Activated naive CD8-positive, alpha-beta T cell treated with anti-CD3 and anti-CD28 coated beads, Interleukin-2, amount 10 ng/mL, durations not matched to agents 7 days and 5 days (primary cell): ENCODE data around the gene SLC38A8. TPM values are rescaled to one million over a fixed set of nuclear protein-coding genes. Genes with fewer than 3 reads are reported as not detected.

ENCODE experiments used
- ATAC-seq: fragments of 150-1000 bp; cut with Tn5 transposase; one replicate; pipeline ENCODE4 v1.10.0; 2021; ENCODE audit warnings: low read depth, moderate library complexity
- POLR2A ChIA-PET: fragments of 350-600 bp; sonication (Branson Sonifier 250); formaldehyde crosslinking; loops from one replicate; lab custom pipeline; 2021; ENCODE audit warnings: antibody characterized with exemption; lab: Charles Lee
- DNase-seq: peaks from one replicate; pipeline ENCODE4 v3.0.0; 2021
- H3K27ac Mint-ChIP-seq: one replicate; pipeline ENCODE4 v1.8.0; 2022; ENCODE audit warnings: mild to moderate bottlenecking, mixed read lengths
- H3K27me3 Mint-ChIP-seq: one replicate; pipeline ENCODE4 v1.8.0; 2022; ENCODE audit warnings: mild to moderate bottlenecking, moderate library complexity, mixed read lengths
- H3K36me3 Mint-ChIP-seq: one replicate; pipeline ENCODE4 v1.8.0; 2021; ENCODE audit warnings: mild to moderate bottlenecking, mixed read lengths
- H3K4me1 Mint-ChIP-seq: one replicate; pipeline ENCODE4 v1.8.0; 2021; ENCODE audit warnings: mixed read lengths
- H3K4me3 Mint-ChIP-seq: one replicate; pipeline ENCODE4 v1.8.0; 2022; ENCODE audit warnings: mild to moderate bottlenecking, moderate library complexity, mixed read lengths
- H3K9me3 Mint-ChIP-seq: one replicate; pipeline ENCODE4 v1.8.0; 2021; ENCODE audit warnings: mixed read lengths
- total RNA-seq, 2 experiments: library from RNA; stranded (reverse); gene quantifications; one replicate each; pipeline ENCODE4 v1.2.3, GENCODE V29; 2021

SLC38A8 gene
- total RNA-seq, 2 experiments from 2014 or later = not detected

DNA sequence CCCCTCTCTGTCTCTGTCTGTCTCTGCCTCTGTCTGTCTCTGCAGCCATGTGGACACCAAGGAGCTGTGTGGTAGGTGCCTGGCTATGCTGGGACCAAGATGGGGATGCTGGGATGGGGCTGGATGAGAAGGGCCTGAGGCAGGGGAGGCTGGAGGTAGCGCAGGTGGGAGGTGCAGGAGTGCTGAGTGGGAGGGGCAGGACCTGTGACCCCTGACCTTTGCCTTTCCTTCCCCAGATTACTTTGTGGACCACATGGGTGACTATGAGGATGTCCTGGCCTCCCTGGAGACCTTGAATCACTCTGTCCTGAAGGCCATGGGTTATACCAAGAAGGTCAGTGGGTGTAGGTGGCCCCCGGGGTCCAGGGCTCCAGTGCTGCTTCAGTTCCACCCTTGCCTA, 61.8 kb downstream of the SLC38A8 start:
- no peak overlapping the region for H3K4me3 Mint-ChIP-seq
- peaks cover 14% of the 10 kb centered on the region for H3K27me3 Mint-ChIP-seq
- no peak overlapping the region for H3K27ac Mint-ChIP-seq
- no peak for DNase-seq
- ATAC-seq = no peak
- POLR2A ChIA-PET = no interaction called here
- H3K36me3 Mint-ChIP-seq = peaks cover 1% of the 10 kb centered on the region
- H3K9me3 Mint-ChIP-seq = peaks cover 8% of the 10 kb centered on the region
- no peaks in the 10 kb centered on the region for H3K4me1 Mint-ChIP-seq

DNA sequence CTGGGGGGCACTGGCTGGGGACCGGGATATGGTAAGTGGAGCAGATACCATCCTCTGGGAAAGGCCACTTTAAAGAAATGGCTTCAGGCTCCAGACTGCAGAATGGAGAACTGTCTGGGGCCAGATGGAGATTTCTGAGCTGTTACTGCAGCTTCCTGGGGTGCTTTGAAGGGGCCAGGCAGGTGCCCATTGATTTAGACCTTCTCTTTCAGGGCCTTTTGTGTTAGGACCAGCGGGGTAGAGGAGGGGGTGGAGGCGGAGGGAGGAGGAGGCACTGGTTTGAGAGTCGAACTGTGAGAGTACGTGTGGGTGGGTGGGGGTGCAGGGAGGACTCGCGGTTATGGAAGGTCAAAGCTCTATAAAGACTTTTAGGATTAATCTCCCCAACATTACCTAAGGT, 63.2 kb downstream of the SLC38A8 start:
- ATAC-seq (no peak), DNase-seq (no peak)
- no peak overlapping the region for H3K4me3 Mint-ChIP-seq
- POLR2A ChIA-PET = no interaction called here
- peaks cover 8% of the 10 kb centered on the region for H3K9me3 Mint-ChIP-seq
- no peaks in the 10 kb centered on the region for H3K4me1 Mint-ChIP-seq
- H3K36me3 Mint-ChIP-seq = peaks cover 1% of the 10 kb centered on the region
- H3K27ac Mint-ChIP-seq = no peak overlapping the region
- H3K27me3 Mint-ChIP-seq = peaks cover 16% of the 10 kb centered on the region

DNA sequence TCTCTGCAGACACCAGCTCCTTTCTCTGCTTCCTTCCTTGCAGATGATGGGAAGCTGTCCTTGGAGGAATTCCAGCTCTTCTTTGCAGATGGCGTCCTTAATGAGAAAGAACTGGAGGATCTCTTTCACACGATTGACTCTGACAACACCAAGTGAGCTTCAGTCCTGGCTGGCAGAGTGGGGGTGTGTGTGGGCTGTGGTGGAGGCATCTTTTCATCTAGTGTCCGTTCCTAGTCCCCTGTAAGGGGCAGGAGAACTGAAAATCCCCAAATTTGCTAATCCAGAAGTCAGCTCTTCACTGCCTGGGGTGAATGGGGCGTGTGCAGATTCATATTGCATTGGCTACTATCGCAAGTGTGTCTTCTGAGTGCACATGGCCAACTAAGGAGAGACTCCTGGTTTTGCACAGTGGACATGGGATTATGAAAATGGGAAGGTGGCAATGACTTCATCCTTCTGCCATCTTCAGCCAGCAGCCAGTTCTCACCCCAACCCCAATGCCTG, 64.1 kb downstream of the SLC38A8 start:
- POLR2A ChIA-PET = no interaction called here
- no peak for DNase-seq
- H3K4me1 Mint-ChIP-seq = no peaks in the 10 kb centered on the region
- H3K4me3 Mint-ChIP-seq = no peak overlapping the region
- ATAC-seq = no peak
- no peak overlapping the region for H3K27ac Mint-ChIP-seq
- peaks cover 8% of the 10 kb centered on the region for H3K9me3 Mint-ChIP-seq
- peaks cover 18% of the 10 kb centered on the region for H3K27me3 Mint-ChIP-seq
- peaks cover 1% of the 10 kb centered on the region for H3K36me3 Mint-ChIP-seq

DNA sequence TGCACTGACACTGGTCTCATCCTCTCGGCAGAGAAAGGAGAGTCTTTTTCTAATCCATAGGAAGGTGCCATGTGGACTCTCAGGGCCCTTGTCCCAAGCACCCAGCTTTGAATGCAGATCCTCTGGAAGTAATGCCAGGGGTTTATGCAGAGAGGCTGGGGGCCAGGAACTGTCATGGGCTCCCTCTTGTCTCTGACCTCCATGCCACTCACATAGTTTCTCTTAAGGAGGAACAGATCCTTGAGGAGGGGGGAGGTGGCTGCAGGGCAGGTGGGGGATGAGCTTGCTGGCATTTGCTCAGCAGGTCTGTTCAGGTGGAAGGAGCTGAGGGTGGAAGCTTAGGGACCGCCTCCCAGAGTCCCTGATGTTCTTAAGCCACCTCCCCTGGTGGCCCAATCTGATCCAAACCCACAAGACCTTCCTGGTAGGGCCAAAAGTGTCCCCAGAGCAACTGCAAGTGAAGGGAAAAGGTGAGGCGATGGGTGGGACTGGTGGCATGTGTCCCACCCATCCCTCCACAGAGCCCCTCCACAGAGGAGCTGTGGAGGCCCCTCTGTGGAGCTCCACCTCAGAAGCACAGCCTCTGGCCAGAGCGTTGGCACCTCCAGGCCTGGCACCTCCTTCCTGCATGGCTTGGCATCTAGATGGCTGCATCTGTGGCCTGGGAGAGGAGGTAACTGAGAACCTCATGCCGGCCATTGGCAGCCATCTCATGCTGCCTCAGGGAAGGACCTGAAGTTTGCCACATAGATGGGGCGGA, 65.4 kb downstream of the SLC38A8 start:
- H3K36me3 Mint-ChIP-seq = peaks cover 1% of the 10 kb centered on the region
- no peak overlapping the region for H3K4me3 Mint-ChIP-seq
- DNase-seq (no peak), ATAC-seq (no peak)
- POLR2A ChIA-PET = no interaction called here
- no peak overlapping the region for H3K27ac Mint-ChIP-seq
- peaks cover 15% of the 10 kb centered on the region for H3K27me3 Mint-ChIP-seq
- H3K9me3 Mint-ChIP-seq = peaks cover 8% of the 10 kb centered on the region
- no peaks in the 10 kb centered on the region for H3K4me1 Mint-ChIP-seq

DNA sequence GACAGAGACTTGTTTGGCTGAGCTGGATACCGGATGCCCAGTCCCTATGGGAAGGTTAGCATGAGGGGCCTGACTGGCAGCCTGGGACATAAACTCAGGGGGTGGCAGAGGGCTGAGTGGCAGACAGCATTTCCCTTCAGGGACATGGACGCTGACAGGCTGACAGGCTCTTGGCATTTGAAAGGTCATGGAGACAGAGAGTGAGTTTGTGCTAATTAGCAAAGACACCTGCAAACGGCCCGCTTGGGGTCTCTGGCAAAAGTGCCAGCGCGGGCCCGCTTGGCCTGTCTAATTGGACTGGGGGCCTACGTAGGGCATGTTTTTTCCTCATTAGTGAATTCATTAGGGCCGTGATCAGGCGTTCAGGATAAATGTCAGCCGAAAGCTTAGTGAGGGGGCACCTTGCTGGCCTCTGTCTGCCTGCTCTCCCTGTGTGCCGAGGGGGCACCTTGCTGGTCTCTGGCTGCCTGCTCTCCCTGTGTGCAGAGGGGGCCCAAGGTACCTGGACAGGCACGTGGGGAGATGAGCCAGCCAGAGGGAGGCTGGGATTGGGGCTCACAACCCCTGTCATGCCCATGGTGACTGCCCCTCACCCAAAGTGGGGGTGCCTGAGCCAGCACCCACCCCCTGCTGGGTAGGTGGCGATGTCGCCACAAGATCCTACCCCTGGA, 66.9 kb downstream of the SLC38A8 start:
- no peak overlapping the region for H3K4me3 Mint-ChIP-seq
- ATAC-seq (no peak), DNase-seq (no peak)
- H3K27ac Mint-ChIP-seq = no peak overlapping the region
- H3K27me3 Mint-ChIP-seq = peaks cover 16% of the 10 kb centered on the region
- peaks cover 1% of the 10 kb centered on the region for H3K36me3 Mint-ChIP-seq
- peaks cover 8% of the 10 kb centered on the region for H3K9me3 Mint-ChIP-seq
- H3K4me1 Mint-ChIP-seq = no peaks in the 10 kb centered on the region
- POLR2A ChIA-PET = no interaction called here

DNA sequence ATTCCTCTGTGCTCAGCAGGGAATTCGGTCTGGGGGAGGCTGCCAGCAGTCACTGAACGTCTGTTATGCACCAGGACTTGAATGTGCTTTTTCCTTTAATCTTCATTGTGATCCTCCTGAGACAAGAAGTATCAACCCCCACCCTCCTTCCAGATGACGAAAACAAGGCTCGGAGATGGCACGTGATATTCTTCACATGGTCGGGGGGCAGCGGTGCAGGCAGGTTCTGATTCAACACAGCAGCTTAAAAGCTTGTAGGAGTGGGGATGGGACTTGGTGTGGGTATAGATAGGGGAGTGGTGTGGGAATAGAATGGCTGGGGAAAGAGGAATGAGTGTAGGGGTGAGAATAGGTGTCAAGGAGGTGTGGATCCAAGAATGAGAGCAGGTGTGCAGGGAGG, 68.1 kb downstream of the SLC38A8 start:
- Mint-ChIP-seq H3K27ac (no peak overlapping the region), H3K4me1 (no peaks in the 10 kb centered on the region), H3K27me3 (peaks cover 24% of the 10 kb centered on the region), H3K36me3 (peaks cover 1% of the 10 kb centered on the region), H3K4me3 (no peak overlapping the region), H3K9me3 (peaks cover 8% of the 10 kb centered on the region)
- POLR2A ChIA-PET = no interaction called here
- DNase-seq (no peak), ATAC-seq (no peak)

DNA sequence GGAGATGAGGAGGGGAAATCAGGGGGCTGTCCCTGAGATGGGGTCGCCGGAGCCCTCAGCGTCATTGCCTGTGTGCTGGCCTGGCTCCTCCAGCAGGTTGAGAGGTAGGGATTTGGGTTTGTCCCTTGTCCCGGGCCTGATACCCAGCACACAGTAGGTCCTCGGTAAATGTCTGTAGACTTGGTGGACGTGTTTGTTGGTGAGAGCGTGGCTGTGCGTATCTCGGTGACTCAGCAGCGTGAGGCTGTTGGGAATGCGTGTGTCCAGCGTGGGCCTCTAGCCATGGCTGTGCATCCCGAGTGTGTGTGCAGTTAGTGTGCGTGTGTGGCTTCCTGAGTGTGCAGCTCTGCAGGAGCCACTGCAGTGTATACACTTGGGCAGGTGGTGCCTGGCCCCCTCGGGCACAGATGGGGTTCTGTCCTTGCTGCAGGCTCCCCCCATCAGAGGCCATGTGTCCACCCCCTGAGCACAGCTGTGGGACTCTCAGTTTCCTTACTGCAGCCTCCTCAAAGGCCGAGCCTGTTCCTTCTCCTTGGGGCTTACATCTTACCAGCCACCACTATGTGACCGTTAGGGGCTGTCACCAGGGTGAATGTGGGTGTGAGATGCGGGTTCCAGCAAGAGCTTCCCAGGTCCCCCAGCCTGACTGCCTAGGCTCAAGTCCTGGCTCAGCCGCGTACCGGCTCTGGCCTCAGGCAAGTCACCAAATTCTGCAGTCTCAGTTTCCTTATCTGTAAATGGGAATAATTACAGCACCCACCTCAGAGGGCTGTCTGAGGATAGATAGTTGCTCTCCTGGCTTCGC, 68.8 kb downstream of the SLC38A8 start:
- Mint-ChIP-seq H3K27ac (no peak overlapping the region), H3K36me3 (peaks cover under 1% of the 10 kb centered on the region), H3K4me1 (no peaks in the 10 kb centered on the region), H3K27me3 (peaks cover 25% of the 10 kb centered on the region), H3K9me3 (peaks cover 4% of the 10 kb centered on the region), H3K4me3 (no peak overlapping the region)
- POLR2A ChIA-PET = no interaction called here
- DNase-seq = no peak
- no peak for ATAC-seq

DNA sequence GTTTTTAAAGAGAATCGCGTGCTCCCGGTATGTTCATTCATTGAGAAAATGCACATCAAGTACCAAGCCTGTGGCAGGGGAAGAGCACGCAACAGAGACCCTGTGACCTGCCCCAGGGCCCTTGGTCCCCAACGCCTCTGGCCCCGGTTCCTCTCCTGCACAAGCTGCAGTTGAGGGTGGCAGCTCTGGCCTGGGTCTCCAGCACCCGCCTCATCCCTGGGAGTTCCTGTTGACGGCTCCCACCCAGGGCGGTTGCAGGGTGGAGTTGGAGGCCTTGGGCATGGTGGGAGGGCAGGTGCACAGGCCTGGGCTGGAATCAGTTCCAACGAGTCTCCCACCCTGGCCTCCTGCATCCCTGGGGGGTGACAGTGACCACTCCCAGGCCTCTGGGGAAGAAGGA, 69.5 kb downstream of the SLC38A8 start:
- Mint-ChIP-seq H3K36me3 (no peaks in the 10 kb centered on the region), H3K9me3 (peaks cover 2% of the 10 kb centered on the region), H3K4me3 (no peak overlapping the region), H3K27me3 (peaks cover 21% of the 10 kb centered on the region), H3K4me1 (no peaks in the 10 kb centered on the region), H3K27ac (no peak overlapping the region)
- DNase-seq (no peak), ATAC-seq (no peak)
- POLR2A ChIA-PET = no interaction called here

DNA sequence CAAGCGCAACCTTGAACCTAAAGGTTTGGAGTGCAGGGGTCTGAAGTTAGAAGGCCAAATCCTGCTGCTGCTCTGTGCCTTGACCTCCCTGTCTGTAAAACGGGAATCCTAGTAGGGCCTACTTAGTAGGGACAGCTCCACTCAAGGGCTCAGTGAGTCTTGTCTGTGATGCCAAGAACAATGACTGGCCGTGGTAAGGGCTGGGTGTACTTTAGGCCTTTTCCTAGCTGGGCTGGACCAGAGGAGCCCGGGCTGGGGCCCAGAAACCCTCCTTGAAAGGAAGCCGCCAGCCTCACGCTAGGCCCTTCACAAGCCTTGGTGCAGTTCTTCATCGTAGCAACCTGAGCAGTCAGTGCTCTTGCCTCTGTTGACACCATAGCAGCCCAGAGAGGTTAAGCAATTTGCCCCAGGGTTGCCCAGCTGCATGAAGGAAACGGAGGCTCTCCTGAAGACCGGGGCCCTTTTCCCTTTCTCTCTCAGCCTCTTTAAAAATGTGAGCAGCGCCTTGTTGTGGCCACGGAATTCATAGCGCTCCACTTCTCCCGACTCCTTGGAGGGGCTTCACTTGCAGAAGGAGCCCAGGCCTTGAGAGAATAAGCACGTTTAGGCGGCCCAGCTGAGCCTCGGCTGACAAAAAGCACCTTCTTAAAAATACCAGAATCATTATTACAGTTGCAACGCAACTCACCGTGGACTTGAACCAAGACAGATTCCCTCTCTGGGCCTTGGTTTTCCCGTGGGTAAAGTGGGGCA, 70.2 kb downstream of the SLC38A8 start:
- DNase-seq = no peak

DNA sequence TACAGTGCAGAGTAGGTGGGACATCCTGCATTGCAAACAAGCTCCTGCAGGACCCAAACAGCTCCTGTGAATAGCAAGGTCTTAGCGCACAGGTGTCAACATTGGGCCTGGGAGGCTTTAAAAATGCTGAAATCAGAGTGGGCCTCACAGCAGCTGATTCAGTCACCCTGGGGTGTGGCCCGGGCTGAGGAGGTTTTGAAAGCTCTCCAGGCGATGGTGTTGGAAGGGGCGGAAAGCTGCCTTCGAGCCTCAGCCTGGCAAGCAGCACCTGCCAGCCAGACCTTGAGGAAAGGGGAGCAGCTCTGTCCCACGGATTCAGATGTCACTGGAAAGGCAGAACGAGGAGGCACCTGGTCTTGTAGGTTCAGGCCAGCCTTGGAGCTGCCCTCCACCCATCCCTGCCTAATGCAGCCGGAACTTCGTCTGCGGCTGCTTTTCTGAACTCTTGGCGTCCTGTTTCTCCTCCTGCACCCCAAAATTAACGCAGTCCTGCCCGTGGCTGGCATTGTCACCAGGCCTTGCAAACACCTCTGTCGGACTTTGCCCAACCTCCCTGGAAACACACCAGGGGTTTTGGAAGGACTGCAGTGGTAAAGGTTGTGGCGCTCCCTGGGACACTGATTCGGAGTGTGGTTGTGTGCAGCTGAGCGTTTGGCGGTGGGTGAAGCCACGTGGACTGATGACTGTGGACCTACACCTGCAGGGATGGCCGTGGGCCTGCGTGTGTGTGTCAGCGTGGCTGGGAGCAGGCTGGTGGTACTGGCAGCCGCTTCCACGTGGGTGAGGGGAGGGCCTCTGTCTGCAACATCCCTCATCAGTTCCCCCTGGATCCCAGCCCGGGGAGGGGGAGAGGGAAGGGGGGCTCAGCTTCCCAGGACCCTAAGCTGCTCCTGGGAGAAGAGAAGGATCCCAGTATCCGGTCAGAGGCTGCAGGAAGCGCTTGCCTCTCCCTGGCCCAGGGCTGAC, 71.1 kb downstream of the SLC38A8 start:
- Mint-ChIP-seq H3K27ac (no peak overlapping the region), H3K4me1 (peaks cover 2% of the 10 kb centered on the region), H3K27me3 (peaks cover 21% of the 10 kb centered on the region), H3K4me3 (no peak overlapping the region), H3K9me3 (no peaks in the 10 kb centered on the region), H3K36me3 (no peaks in the 10 kb centered on the region)
- ATAC-seq = no peak
- DNase-seq = no peak
- POLR2A ChIA-PET = interaction anchor here (0.5 kb wide), 1 partner anchor 539 kb away, joined by 4 read pairs; no protein-coding TSS in a partner anchor

More for the DNA sequence above, 70.2 kb downstream of the SLC38A8 start:
- ATAC-seq = no peak
- H3K36me3 Mint-ChIP-seq = no peaks in the 10 kb centered on the region
- no peak overlapping the region for H3K4me3 Mint-ChIP-seq
- peaks cover 21% of the 10 kb centered on the region for H3K27me3 Mint-ChIP-seq
- H3K4me1 Mint-ChIP-seq = peaks cover 2% of the 10 kb centered on the region
- H3K27ac Mint-ChIP-seq = no peak overlapping the region
- POLR2A ChIA-PET = no interaction called here
- no peaks in the 10 kb centered on the region for H3K9me3 Mint-ChIP-seq

DNA sequence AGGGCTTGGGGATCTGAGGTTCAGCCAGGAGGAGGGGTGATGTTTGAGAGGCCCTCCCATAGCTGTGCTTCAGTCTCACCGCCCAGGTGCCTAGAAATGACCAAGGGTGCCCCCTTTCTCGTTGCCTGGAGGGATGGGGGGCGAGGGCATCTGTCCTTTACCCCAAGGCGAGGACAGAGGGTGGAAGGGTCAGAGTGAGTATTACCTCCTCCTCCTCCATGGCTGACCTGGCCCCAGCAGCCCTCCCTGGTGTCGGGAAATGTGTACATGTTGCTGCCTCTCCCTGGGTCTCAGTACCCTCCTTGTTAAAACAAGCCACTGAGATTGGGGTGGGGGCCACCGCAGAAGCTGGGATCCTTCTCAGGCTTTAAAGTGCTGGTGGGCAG, 72.2 kb downstream of the SLC38A8 start:
- POLR2A ChIA-PET = interaction anchor here (0.5 kb wide), 1 partner anchor 540 kb away, joined by 4 read pairs; no protein-coding TSS in a partner anchor
- no peaks in the 10 kb centered on the region for H3K9me3 Mint-ChIP-seq
- H3K4me1 Mint-ChIP-seq = peaks cover 2% of the 10 kb centered on the region
- no peak for ATAC-seq
- no peak overlapping the region for H3K4me3 Mint-ChIP-seq
- H3K36me3 Mint-ChIP-seq = no peaks in the 10 kb centered on the region
- no peak for DNase-seq
- no peak overlapping the region for H3K27ac Mint-ChIP-seq
- peaks cover 21% of the 10 kb centered on the region for H3K27me3 Mint-ChIP-seq
